Measurements from ENCODE around the gene MS4A2.

DNA sequence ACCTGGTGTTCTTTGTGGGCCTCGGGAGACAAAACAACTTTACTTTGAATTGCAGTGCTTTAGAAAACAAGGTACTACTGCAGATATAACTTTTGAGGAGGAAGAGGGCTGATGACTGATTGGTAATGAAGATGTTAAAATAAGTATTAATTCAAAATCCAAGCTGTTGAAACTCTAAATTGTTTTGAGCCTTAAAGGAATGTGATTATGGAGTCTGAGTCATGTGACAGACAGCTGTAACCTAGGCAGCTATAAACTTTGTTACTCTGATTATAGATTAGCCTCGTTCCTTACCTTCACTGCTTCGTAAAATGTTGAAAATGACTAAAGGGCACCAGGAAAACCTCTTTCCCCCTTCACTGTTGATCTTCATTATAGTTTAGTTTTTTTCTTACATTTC lies 43.4 kb downstream of the MS4A2 start:
- TF ChIP-seq, protein P1, sequence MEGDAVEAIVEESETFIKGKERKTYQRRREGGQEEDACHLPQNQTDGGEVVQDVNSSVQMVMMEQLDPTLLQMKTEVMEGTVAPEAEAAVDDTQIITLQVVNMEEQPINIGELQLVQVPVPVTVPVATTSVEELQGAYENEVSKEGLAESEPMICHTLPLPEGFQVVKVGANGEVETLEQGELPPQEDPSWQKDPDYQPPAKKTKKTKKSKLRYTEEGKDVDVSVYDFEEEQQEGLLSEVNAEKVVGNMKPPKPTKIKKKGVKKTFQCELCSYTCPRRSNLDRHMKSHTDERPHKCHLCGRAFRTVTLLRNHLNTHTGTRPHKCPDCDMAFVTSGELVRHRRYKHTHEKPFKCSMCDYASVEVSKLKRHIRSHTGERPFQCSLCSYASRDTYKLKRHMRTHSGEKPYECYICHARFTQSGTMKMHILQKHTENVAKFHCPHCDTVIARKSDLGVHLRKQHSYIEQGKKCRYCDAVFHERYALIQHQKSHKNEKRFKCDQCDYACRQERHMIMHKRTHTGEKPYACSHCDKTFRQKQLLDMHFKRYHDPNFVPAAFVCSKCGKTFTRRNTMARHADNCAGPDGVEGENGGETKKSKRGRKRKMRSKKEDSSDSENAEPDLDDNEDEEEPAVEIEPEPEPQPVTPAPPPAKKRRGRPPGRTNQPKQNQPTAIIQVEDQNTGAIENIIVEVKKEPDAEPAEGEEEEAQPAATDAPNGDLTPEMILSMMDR (IDR thresholded peaks at IDR 0.05; ENCODE audit: borderline replicate concordance, extremely low read depth, low read length, poor library complexity, severe bottlenecking), result no peak
- no peak for TF ChIP-seq EZH2 (IDR thresholded peaks at IDR 0.05; ENCODE audit: borderline replicate concordance, low read depth, low read length, severe bottlenecking)
